Subcutaneous adipose tissue (tissue), 4 donors: Measurements from ENCODE around the gene TSPOAP1. TPM values are rescaled to one million over a fixed set of nuclear protein-coding genes. Genes with fewer than 3 reads are reported as not detected.

Experiments
- small RNA-seq: library from RNA; depleted of rRNA; stranded (forward); fragments of <200 nt; gene quantifications from one replicate; pipeline ENCODE3, GENCODE V24; 2016
- total RNA-seq, 4 donors: library from RNA; depleted of rRNA; stranded (reverse); fragments of >200 nt; gene quantifications; one replicate each; pipeline ENCODE4 v1.1.0, GENCODE V29; 2016
- TF ChIP-seq, protein P1 (sequence below): fragments of 450-650 bp; IDR thresholded peaks from one replicate; pipeline ENCODE4 v1.5.1; 2016; ENCODE audit warnings: low read depth, mild to moderate bottlenecking, control low read depth, antibody characterized with exemption, moderate library complexity

TSPOAP1 gene
- total RNA-seq, 4 donors from 2014 or later, result 0.65 to 4.3 (median 1.1) TPM

DNA sequence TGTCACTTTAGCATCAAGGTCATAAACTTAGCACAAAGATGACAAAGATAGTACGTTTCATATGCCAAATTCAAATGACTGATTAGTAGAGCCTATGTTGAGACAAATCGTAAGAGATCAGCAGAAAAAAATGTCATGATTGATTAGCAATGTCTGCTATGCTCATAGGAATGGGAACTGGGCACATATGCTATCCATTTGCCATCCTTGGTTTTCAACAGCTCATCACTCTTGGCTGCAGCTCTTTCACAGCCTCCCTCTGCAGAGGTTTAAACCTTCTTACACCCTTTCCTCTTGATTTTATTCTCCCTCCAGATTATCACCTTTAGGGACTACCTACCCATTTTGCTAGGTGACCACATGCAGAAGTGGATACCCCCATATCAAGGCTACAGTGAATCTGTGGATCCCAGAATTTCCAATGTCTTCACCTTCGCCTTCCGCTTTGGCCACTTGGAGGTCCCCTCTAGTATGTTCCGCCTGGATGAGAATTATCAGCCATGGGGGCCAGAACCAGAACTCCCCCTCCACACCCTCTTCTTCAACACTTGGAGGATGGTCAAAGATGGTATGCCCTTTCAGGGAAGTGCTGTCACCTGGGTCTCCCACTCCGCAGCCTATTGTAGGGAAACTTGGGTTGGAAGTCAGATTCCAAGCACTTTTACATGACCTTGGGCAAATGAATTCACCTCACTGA, 64.0 kb downstream of the TSPOAP1 start:
- TF ChIP-seq, protein P1, sequence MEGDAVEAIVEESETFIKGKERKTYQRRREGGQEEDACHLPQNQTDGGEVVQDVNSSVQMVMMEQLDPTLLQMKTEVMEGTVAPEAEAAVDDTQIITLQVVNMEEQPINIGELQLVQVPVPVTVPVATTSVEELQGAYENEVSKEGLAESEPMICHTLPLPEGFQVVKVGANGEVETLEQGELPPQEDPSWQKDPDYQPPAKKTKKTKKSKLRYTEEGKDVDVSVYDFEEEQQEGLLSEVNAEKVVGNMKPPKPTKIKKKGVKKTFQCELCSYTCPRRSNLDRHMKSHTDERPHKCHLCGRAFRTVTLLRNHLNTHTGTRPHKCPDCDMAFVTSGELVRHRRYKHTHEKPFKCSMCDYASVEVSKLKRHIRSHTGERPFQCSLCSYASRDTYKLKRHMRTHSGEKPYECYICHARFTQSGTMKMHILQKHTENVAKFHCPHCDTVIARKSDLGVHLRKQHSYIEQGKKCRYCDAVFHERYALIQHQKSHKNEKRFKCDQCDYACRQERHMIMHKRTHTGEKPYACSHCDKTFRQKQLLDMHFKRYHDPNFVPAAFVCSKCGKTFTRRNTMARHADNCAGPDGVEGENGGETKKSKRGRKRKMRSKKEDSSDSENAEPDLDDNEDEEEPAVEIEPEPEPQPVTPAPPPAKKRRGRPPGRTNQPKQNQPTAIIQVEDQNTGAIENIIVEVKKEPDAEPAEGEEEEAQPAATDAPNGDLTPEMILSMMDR, result no peak

DNA sequence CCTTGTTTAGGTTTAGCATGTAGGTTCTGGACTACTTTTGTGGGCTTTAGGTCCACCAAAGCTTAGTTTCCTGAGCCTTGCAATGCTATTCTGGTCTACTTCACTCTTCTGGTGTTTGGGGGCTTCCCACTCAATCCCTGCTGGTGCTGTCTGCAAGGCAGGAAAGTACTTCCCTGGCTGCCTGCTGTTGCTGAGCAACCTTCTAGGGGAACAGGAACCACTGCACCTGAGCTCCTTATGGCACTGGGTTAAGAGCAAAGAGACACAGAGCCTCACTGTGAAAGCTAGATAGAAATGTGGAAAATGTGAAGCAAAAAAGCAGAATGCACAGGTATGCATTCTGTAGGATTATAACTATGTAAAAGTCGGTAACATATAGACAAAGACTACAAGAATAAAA, 64.8 kb downstream of the TSPOAP1 start:
- TF ChIP-seq, protein P1, result no peak

DNA sequence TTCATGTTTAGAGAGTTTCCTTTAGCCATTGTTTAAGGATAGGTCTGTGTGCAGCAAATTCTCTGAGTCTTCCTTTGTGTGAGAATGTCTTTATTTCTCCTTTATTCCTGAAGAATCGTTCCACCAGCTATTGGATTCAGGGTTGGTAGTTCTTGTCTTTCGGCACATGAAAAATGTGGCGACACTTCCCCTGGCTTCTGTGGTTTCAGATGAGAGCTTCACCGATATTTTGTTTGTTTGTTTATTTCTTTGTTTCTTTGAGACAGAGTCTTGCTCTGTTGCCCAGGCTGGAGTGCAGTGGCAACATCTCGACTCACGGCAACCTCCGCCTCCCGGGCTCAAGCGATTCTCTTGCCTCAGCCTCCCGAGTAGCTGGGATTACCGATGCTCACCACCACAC, 66.4 kb downstream of the TSPOAP1 start:
- TF ChIP-seq, protein P1, result no peak

DNA sequence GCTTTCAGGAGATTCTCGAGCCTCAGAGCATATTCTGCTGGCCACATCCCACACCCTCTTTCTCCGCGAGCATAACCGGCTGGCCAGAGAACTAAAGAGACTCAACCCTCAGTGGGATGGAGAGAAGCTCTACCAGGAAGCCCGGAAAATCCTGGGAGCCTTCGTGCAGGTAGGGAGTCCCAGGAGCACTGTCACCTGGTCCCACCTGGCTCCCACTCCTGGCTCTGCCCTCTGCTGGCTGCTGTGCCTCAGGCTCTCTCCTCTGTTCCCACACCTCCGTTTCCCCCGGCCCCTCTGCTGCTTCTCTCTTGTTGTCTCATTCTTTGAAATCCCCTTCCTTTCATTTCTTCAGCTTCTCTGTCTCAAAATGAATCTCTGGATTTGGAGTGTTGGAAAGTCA, 73.8 kb downstream of the TSPOAP1 start:
- TF ChIP-seq, protein P1, result no peak

DNA sequence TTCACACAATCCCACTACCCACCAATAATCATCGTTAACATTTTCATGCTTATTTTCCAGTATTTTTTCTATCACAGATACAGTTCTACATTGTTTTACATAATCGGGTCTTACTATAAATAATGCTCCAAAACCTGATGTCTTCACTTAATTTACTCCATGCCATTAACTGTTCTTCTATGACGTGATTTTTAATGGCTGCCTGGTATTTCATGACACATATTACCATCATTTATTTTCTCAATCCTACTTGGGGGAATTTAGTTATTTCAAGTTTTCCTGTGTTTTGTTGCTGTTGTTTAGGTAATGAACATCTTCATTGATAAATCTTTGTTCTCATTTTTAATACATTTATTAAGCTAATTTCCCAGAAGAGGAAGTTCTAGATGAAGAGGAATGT, 75.5 kb downstream of the TSPOAP1 start:
- TF ChIP-seq, protein P1, result no peak

DNA sequence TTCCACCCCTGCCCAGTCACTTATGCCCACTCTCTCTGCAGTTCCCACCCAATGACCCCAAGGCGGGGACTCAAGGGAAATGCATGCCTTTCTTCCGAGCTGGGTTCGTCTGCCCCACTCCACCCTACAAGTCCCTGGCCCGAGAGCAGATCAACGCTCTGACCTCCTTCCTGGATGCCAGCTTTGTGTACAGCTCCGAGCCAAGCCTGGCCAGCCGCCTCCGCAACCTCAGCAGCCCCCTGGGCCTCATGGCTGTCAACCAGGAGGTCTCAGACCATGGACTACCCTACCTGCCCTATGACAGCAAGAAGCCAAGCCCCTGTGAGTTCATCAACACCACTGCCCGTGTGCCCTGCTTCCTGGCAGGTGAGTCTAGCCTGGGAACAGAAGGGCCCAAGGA, 76.5 kb downstream of the TSPOAP1 start:
- TF ChIP-seq, protein P1, result no peak

Small RNAs within 50 kb of the gene (small RNA-seq; reads per million reads assigned to genes)
- gene MIR4736, result not detected

Other genes with a start within 250 kb of the TSPOAP1 start
- 10 to 100 TPM; 12.2 to 32.4 (median 17.3) TPM for gene DYNLL2, start 245.4 kb downstream of the TSPOAP1 start, total RNA-seq
- not detected for gene OR4D1, start 180.4 kb downstream of the TSPOAP1 start, total RNA-seq
- not detected for gene OR4D2, start 161.8 kb downstream of the TSPOAP1 start, total RNA-seq
- not detected for gene EPX, start 136.1 kb downstream of the TSPOAP1 start, total RNA-seq
- 10 to 100 TPM in 2 of 4 donors, 1 to 10 TPM in 2; 6.0 to 14.3 (median 9.6) TPM for gene MKS1, start 109.5 kb downstream of the TSPOAP1 start, total RNA-seq
- not detected for gene LPO, start 90.2 kb downstream of the TSPOAP1 start, total RNA-seq
- gene MPO, start 47.9 kb downstream of the TSPOAP1 start, total RNA-seq, result under 1 TPM in 2 of 4 donors, not detected in 2; 0.19 to 0.34 TPM
- gene SUPT4H1, start 23.4 kb upstream of the TSPOAP1 start, total RNA-seq, result 10 to 100 TPM; 27.9 to 58.5 (median 40.9) TPM
- not detected for gene RNF43, start 88.7 kb upstream of the TSPOAP1 start, total RNA-seq
- gene HSF5, start 159.6 kb upstream of the TSPOAP1 start, total RNA-seq, result not detected
- gene MTMR4, start 185.8 kb upstream of the TSPOAP1 start, total RNA-seq, result 10 to 100 TPM; 29.7 to 57.6 (median 40.9) TPM